AG09319 (cell line): ENCODE data around the gene LYRM4.

ENCODE experiments used
- DNase-seq: peaks from one replicate; pipeline ENCODE4 v3.0.0-alpha.2; 2010; ENCODE audit warnings: low read depth; ENCODE audit errors: extremely low read depth
- CTCF ChIP-seq: IDR thresholded peaks from 2 replicates; pipeline ENCODE4 v1.5.1; 2011; ENCODE audit warnings: low read depth, mild to moderate bottlenecking, inconsistent platforms, low read length, moderate library complexity

Gene LYRM4

DNA sequence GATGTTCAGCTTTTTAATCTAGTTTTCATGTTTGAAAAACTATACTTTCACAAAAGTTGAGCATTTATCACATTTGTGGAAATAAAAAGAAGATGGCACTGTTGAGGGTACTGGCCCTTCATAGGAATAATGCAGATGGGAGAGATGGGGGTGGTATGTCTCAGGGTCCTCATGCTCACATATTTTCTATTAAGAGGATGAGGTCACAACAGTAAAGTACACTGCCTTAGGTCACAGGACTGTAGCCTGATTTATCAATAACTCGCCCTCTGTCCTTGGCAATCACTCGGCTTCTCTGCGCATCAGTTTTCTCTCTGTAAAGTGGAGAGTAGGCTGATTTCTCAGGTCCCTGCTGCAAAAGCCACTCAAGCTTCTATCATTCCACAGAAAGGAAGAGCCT, 119.7 kb downstream of the LYRM4 start:
- TF ChIP-seq CTCF, result no peak
- DNase-seq, result no peak

GRCh38 chr6:5139828-5140771, 120.7 kb downstream of the LYRM4 start:
- DNase-seq, result no peak
- no peak for TF ChIP-seq CTCF

GRCh38 chr6:5138995-5139827, 121.5 kb downstream of the LYRM4 start:
- DNase-seq, result no peak
- no peak for TF ChIP-seq CTCF

GRCh38 chr6:5136851-5137250, 123.9 kb downstream of the LYRM4 start:
- TF ChIP-seq CTCF, result no peak
- no peak for DNase-seq

GRCh38 chr6:5135788-5136376, 124.9 kb downstream of the LYRM4 start:
- DNase-seq, result no peak
- TF ChIP-seq CTCF, result peak; percentile 33

DNA sequence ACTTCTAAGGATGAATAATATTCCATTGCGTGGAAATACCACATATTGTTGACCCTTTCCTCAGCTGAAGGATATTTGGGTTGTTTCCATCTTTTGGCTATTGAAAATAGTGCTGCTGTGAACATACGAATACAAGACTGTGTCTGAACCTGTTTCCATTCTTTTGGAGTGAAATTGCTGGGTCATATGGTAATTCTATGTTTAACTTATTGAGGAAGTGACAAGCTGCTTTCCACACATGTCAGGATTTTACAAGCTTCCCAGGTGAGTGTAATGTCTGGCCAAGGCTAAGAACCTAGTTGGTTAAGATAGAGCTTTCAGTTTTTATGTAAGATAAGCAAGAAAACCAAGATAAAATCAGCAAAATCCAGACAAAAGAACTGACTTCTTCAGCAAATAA, 126.8 kb downstream of the LYRM4 start:
- TF ChIP-seq CTCF, result no peak
- DNase-seq, result no peak
